ENCODE results near the gene TMEM263. TPM values are rescaled to one million over a fixed set of nuclear protein-coding genes. Genes with fewer than 3 reads are reported as not detected.

The TMEM263 gene
- total and polyA plus RNA-seq, 2 of the 8 experiments (the other 6 are each of a cell fraction or from before 2014, with no cell fraction given), result 2.9 to 12.3 TPM

GRCh38 chr12:106982229-106982628 is 26.5 kb downstream of the TMEM263 start:
- Histone ChIP-seq H4K5ac (ENCODE audit: insufficient read length, low read depth, low read length) (no peak overlapping the region), H3K56ac (replicated peaks; ENCODE audit: insufficient read length, low read depth, low read length) (no peak overlapping the region), H2BK20ac (ENCODE audit: low read length) (no peak overlapping the region), H3K23me2 (ENCODE audit: low read depth, low read length) (peaks cover 4% of the 10 kb centered on the region; the same call in 1 of the 2 replicates), H2BK15ac (ENCODE audit: low read length) (no peak overlapping the region), H2BK120ac (replicated peaks; ENCODE audit: low read depth, low read length) (no peak overlapping the region), H3K9me3 (ENCODE audit: insufficient read depth in 2 of 2, low read depth in 1 of 2, low read length in 1 of 2) (no peaks in the 10 kb centered on the region), H3K18ac (ENCODE audit: extremely low read depth, low read length) (no peak overlapping the region), H3K36me3 (ENCODE audit: control insufficient read depth in 2 of 4, insufficient read depth in 4 of 4, low read length in 3 of 4) (peaks cover 0 to 4% (median 0%) of the 10 kb centered on the region in 4 experiments; a peak in 2 of 8 replicates), H3K4me3 (ENCODE audit: extremely low read depth in 1 of 4, insufficient read depth in 2 of 4, low read depth in 3 of 4, low read length in 4 of 4) (no peak overlapping the region), H3K23ac (ENCODE audit: insufficient read length) (no peak overlapping the region), H4K20me1 (replicated peaks in 1 of 2; ENCODE audit: control insufficient read depth in 1 of 2, insufficient read depth in 2 of 2, low read length in 2 of 2) (no peaks in the 10 kb centered on the region), H2AFZ (ENCODE audit: low read length) (no peak overlapping the region), H3K27me3 (replicated peaks in 1 of 4; ENCODE audit: control insufficient read depth in 3 of 4, extremely low read depth in 1 of 4, insufficient read depth in 3 of 4, low read length in 3 of 4) (no peaks in the 10 kb centered on the region; a peak in 1 of 7 replicates), H3K79me2 (ENCODE audit: control insufficient read depth in 1 of 2, insufficient read depth in 2 of 2, low read length in 2 of 2) (no peaks in the 10 kb centered on the region), H3K4me1 (replicated peaks in 1 of 4; ENCODE audit: control insufficient read depth in 3 of 4, insufficient read depth in 4 of 4, low read length in 3 of 4) (peaks cover 0 to 5% (median 1%) of the 10 kb centered on the region in 4 experiments; a peak in 2 of 7 replicates), H4K8ac (ENCODE audit: extremely low read depth, insufficient read depth, low read length) (no peak overlapping the region), H3K9ac (replicated peaks in 1 of 4; ENCODE audit: extremely low read depth in 1 of 4, low read depth in 3 of 4, low read length in 3 of 4) (no peak overlapping the region), H3K4me2 (ENCODE audit: insufficient read depth in 1 of 2, low read depth in 2 of 2, low read length in 2 of 2) (no peak overlapping the region), H2AK5ac (ENCODE audit: low read depth, low read length) (no peak overlapping the region), H3K4ac (replicated peaks; ENCODE audit: insufficient read length, low read depth, low read length) (no peak overlapping the region), H3K27ac (ENCODE audit: low read depth, low read length) (no peak overlapping the region), H2BK5ac (ENCODE audit: low read depth, low read length) (no peak overlapping the region), H3K79me1 (ENCODE audit: low read depth, low read length) (no peaks in the 10 kb centered on the region), H3K14ac (ENCODE audit: insufficient read length) (no peak overlapping the region), H4K91ac (replicated peaks; ENCODE audit: insufficient read length, low read length) (no peak overlapping the region), H2BK12ac (ENCODE audit: low read depth, low read length) (no peak overlapping the region)
- TF ChIP-seq BACH1 (IDR thresholded peaks at IDR 0.05; ENCODE audit: low read length) (no peak), KDM5A (IDR thresholded peaks at IDR 0.05; ENCODE audit: low read length) (no peak), HDAC2 (IDR thresholded peaks at IDR 0.05; ENCODE audit: borderline replicate concordance in 1 of 2, low read depth in 2 of 2, low read length in 2 of 2) (no peak), E2F6 (IDR thresholded peaks at IDR 0.05) (no peak), JUN (IDR thresholded peaks at IDR 0.05; ENCODE audit: low read depth, low read length) (no peak), MAX (IDR thresholded peaks at IDR 0.05) (no peak), CBX8 (IDR thresholded peaks at IDR 0.05; ENCODE audit: borderline replicate concordance, low read depth, low read length) (no peak), CBX5 (IDR thresholded peaks at IDR 0.05; ENCODE audit: low read depth, low read length) (no peak), SIX5 (IDR thresholded peaks at IDR 0.05; ENCODE audit: low read depth, low read length) (no peak), TEAD4 (IDR thresholded peaks at IDR 0.05; ENCODE audit: low read depth, low read length) (no peak), CHD2 (IDR thresholded peaks at IDR 0.05; ENCODE audit: low read length) (no peak), BCL11A (IDR thresholded peaks at IDR 0.05; ENCODE audit: low read depth in 2 of 2, low read length in 2 of 2) (no peak), POLR2A (IDR thresholded peaks at IDR 0.05; ENCODE audit: control extremely low read depth in 1 of 2, low read depth in 2 of 2, low read length in 2 of 2) (no peak)
- POLR2A ChIA-PET (ENCODE audit: partially characterized antibody), result no interaction called here
- DNase-seq (ENCODE audit: low read depth in 1 of 2, low spot score in 2 of 2) (no peak), FAIRE-seq (no peak)
- WGBS, 2 experiments (ENCODE audit: extremely low coverage in 1 of 2, insufficient coverage in 1 of 2, insufficient read length in 1 of 2, insufficient replicate concordance in 2 of 2, low coverage in 1 of 2, low lambda C conversion rate in 2 of 2, missing lambda C conversion rate in 1 of 2), result 82% methylated on average over 1 of the region's 1 CpG; no CpG with 5 or more reads in 1 of the 2 experiments
- CTCF ChIA-PET (ENCODE audit: partially characterized antibody), result no interaction called here

All from H1 (cell line).